Fibroblast of lung (primary cell): ENCODE measurements around the gene PDZRN4.

Experiments
- EZH2 ChIP-seq: IDR thresholded peaks from 2 replicates; pipeline ENCODE4 v1.5.1; 2012; ENCODE audit warnings: low read length, control low read depth, mild to moderate bottlenecking; ENCODE audit errors: missing control alignments
- TF ChIP-seq, protein P1 (sequence below), 2 donors: IDR thresholded peaks in 1 of 2; conservative IDR thresholded peaks in 1 of 2; 1 replicate in 1 of 2; 2 replicates in 1 of 2; pipeline ENCODE4 v1.5.1; 2011 to 2012; ENCODE audit warnings: low read length in 2 of 2, control low read depth in 1 of 2, inconsistent platforms in 1 of 2, low read depth in 1 of 2, mild to moderate bottlenecking in 1 of 2

DNA sequence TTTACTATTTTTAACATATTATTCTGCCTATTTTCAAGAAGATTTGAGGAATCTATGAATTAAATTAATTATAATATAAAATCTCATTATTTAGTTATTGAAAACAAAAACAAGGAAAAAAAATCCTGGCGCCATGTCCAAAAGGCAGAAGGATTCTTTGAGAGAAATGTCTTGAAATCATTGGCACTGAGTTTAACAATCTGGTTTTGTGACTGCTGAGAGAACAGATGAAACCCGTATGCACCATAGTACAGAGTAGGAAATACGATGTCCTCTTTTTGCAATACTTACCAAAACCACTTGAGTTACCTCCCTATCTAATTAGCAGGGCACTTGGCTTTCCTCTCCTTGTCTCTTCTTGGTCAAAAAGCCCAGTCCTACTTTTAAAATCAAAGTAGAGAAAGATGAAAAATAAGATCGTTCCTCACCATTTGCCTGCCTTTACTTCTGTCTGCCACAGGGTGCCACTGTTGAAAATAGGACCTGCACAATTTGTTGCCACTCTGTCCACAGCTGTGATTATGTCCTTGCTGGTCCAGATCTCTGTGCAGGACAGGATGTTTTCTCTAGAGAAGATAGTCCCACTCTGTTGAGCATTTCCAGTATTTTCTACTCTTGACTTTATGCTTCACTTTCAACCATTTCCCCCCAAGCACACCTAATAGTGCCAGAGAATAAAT, 179.7 kb downstream of the PDZRN4 start:
- TF ChIP-seq, protein P1, sequence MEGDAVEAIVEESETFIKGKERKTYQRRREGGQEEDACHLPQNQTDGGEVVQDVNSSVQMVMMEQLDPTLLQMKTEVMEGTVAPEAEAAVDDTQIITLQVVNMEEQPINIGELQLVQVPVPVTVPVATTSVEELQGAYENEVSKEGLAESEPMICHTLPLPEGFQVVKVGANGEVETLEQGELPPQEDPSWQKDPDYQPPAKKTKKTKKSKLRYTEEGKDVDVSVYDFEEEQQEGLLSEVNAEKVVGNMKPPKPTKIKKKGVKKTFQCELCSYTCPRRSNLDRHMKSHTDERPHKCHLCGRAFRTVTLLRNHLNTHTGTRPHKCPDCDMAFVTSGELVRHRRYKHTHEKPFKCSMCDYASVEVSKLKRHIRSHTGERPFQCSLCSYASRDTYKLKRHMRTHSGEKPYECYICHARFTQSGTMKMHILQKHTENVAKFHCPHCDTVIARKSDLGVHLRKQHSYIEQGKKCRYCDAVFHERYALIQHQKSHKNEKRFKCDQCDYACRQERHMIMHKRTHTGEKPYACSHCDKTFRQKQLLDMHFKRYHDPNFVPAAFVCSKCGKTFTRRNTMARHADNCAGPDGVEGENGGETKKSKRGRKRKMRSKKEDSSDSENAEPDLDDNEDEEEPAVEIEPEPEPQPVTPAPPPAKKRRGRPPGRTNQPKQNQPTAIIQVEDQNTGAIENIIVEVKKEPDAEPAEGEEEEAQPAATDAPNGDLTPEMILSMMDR (conservative IDR thresholded peaks at IDR 0.05 in 1 of 2, IDR thresholded peaks at IDR 0.05 in 1 of 2; ENCODE audit: low read depth in 1 of 2, low read length in 2 of 2) = peak in 1 of 2 donors; percentile 12
- no peak for TF ChIP-seq EZH2
